ENCODE data around the gene TXLNG. TPM values are rescaled to one million over a fixed set of nuclear protein-coding genes. Genes with fewer than 3 reads are reported as not detected.

TXLNG gene
- total RNA-seq, 1 experiment from 2014 or later: 17.4 TPM

GRCh38 chrX:16828124-16828908, 42.0 kb downstream of the TXLNG start:
- Histone ChIP-seq H3K36me3 (ENCODE audit: low read depth) (0 out of 2 replicates have a peak, but pooled peaks cover 5% of the 10 kb centered on the region), H3F3A (ENCODE audit: insufficient read depth, low read depth) (0 out of 2 replicates have a peak, but pooled peaks cover 4% of the 10 kb centered on the region), H3K79me2 (ENCODE audit: low read depth) (0 out of 2 replicates have a peak, but pooled peaks cover 4% of the 10 kb centered on the region), H3K9me2 (ENCODE audit: insufficient read depth) (no peaks in the 10 kb centered on the region), H2AFZ (no peak overlapping the region), H3K27me3 (ENCODE audit: insufficient read depth, low read depth) (no peaks in the 10 kb centered on the region), H3K27ac (no peak overlapping the region), H3K9me3 (ENCODE audit: insufficient read depth, low read depth) (no peaks in the 10 kb centered on the region), H4K20me1 (ENCODE audit: insufficient read depth) (no peaks in the 10 kb centered on the region), H3K4me1 (replicated peaks; ENCODE audit: insufficient read depth) (no peaks in the 10 kb centered on the region), H3K4me3 (no peak overlapping the region), H3K4me2 (no peak overlapping the region)
- BruUV-seq (replicated peaks): no TSS peak
- DNase-seq: no peak
- ChIA-PET CTCF (no interaction called here), POLR2A (ENCODE audit: unreplicated experiment) (interaction anchor here (0.8 kb wide), 1 partner anchor 785 kb away, joined by 3 read pairs; no protein-coding TSS in a partner anchor)
- no peak for TF ChIP-seq EZH2 (IDR thresholded peaks at IDR 0.05; ENCODE audit: low read depth)
- intact Hi-C loops (cut with micrococcal nuclease; ENCODE audit: unreplicated experiment): loop anchor here (10.0 kb wide), 1 partner anchor 866 kb away; no protein-coding TSS in a partner anchor

GRCh38 chrX:16832301-16832700, 46.0 kb downstream of the TXLNG start:
- Histone ChIP-seq H3K4me3 (no peak overlapping the region), H2AFZ (no peak overlapping the region), H3K4me2 (no peak overlapping the region), H3K79me2 (ENCODE audit: low read depth) (0 out of 2 replicates have a peak, but pooled peaks cover 2% of the 10 kb centered on the region), H3K9me2 (ENCODE audit: insufficient read depth) (no peaks in the 10 kb centered on the region), H3K36me3 (ENCODE audit: low read depth) (peaks cover 12% of the 10 kb centered on the region; the same call in 1 of the 2 replicates), H3K27me3 (ENCODE audit: insufficient read depth, low read depth) (no peaks in the 10 kb centered on the region), H3F3A (ENCODE audit: insufficient read depth, low read depth) (no peaks in the 10 kb centered on the region), H3K9me3 (ENCODE audit: insufficient read depth, low read depth) (no peaks in the 10 kb centered on the region), H3K4me1 (replicated peaks; ENCODE audit: insufficient read depth) (no peaks in the 10 kb centered on the region), H3K27ac (no peak overlapping the region), H4K20me1 (ENCODE audit: insufficient read depth) (no peaks in the 10 kb centered on the region)
- TF ChIP-seq CTCF (conservative IDR thresholded peaks at IDR 0.05) (no peak), EZH2 (IDR thresholded peaks at IDR 0.05; ENCODE audit: low read depth) (no peak)
- DNase-seq: no peak
- intact Hi-C loops (cut with micrococcal nuclease; ENCODE audit: unreplicated experiment): no loop called here
- no TSS peak for BruUV-seq (replicated peaks)
- POLR2A ChIA-PET (ENCODE audit: unreplicated experiment): interaction anchor here (0.6 kb wide), 1 partner anchor 22 kb away, joined by 3 read pairs; no protein-coding TSS in a partner anchor
- CTCF ChIA-PET: interaction anchor here (0.7 kb wide), 1 partner anchor 384 kb away, joined by 3 read pairs; no protein-coding TSS in a partner anchor

GRCh38 chrX:16834806-16835205, 48.5 kb downstream of the TXLNG start:
- CTCF ChIA-PET: interaction anchor here (0.7 kb wide), 1 partner anchor 106 kb away, joined by 9 read pairs; no protein-coding TSS in a partner anchor
- H4K20me1 ChIP-seq (ENCODE audit: insufficient read depth): no peaks in the 10 kb centered on the region
- peaks cover 3% of the 10 kb centered on the region; the same call in 1 of the 2 replicates for H3F3A ChIP-seq (ENCODE audit: insufficient read depth, low read depth)
- no peak overlapping the region for H2AFZ ChIP-seq
- intact Hi-C loops (cut with micrococcal nuclease; ENCODE audit: unreplicated experiment): no loop called here
- H3K36me3 ChIP-seq (ENCODE audit: low read depth): peaks cover 7% of the 10 kb centered on the region; the same call in 1 of the 2 replicates
- POLR2A ChIA-PET (ENCODE audit: unreplicated experiment): no interaction called here
- no peaks in the 10 kb centered on the region for H3K9me3 ChIP-seq (ENCODE audit: insufficient read depth, low read depth)
- no peak overlapping the region for H3K4me2 ChIP-seq
- DNase-seq: no peak
- H3K9me2 ChIP-seq (ENCODE audit: insufficient read depth): no peaks in the 10 kb centered on the region
- H3K4me1 ChIP-seq (replicated peaks; ENCODE audit: insufficient read depth): no peaks in the 10 kb centered on the region
- no peak overlapping the region for H3K4me3 ChIP-seq
- no TSS peak for BruUV-seq (replicated peaks)
- no peaks in the 10 kb centered on the region for H3K27me3 ChIP-seq (ENCODE audit: insufficient read depth, low read depth)
- H3K27ac ChIP-seq: no peak overlapping the region
- no peaks in the 10 kb centered on the region for H3K79me2 ChIP-seq (ENCODE audit: low read depth)
- TF ChIP-seq CTCF (conservative IDR thresholded peaks at IDR 0.05) (no peak), EZH2 (IDR thresholded peaks at IDR 0.05; ENCODE audit: low read depth) (no peak)
